EH (cell line): ENCODE data around the gene ELK3.
"Not testable (repeated sequence)": the region's sequence is repeated elsewhere in the genome, so short reads cannot be mapped to it uniquely, and the experiment has no call there.

ENCODE experiments used
- DNase-seq: peaks from one replicate; pipeline ENCODE4 v3.0.0-alpha.2; 2015; ENCODE audit warnings: low read depth

The ELK3 gene

DNA sequence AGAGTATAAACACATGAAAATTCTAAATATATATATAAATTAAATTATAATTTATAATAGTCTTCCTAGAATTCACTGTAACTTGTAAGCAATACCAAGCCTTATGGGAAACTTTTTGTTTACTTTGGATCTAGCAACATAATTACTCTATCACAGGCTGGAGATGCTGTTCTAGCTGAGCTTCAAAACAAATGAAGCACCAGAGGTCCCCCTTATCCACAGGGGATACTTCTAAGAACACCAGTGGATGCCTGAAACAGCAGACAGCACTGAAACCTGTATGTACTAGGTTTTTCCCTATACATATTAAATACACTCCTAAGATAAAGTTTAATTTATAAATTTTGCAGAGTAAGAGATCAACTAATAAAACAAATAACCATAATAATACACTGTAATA, 109.5 kb downstream of the ELK3 start:
- no peak for DNase-seq

- DNase-seq = no peak
Observed at GRCh38 chr12:96305665-96306064, 111.5 kb downstream of the ELK3 start.

DNA sequence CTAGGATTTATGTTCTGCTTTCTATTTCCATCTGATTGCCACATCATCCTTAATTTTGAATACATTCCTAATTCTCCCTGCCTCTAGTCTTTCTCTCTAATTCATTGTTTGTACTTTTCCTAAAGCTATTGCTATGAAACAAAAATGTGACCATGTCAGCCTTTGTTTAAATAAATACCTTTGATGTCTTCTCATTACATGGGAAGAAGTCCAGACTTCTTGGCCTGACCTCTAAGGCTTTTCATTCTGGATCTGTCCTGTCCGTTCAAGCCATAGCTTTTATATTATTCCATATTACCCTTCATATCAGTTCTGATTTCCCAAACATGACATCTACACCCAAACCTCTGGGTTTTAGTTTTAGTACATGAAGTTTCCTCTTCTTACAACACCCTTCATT, 114.7 kb downstream of the ELK3 start:
- DNase-seq = peak; percentile 61

GRCh38 chr12:96310067-96310466, 115.9 kb downstream of the ELK3 start:
- no peak for DNase-seq

DNA sequence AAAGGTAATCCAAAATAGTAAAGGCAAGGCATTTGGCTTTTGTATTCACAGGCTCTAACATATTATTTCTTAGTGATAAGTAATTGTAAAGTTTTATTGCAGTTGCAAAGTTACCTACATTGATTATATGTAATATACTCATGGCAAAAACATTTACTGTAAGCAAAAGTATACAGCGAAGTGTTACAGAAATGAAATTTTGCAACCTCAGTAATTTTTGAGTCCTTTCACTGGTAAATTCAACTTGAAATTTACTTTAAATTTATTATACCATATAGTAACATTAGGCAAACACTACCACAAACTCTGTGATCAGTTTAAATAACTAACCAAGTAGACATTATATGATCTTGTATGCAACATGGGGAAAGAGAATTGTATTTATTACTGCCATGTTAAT, 117.0 kb downstream of the ELK3 start:
- no peak for DNase-seq

- DNase-seq = no peak
Observed at GRCh38 chr12:96313606-96314005, 119.4 kb downstream of the ELK3 start.

DNA sequence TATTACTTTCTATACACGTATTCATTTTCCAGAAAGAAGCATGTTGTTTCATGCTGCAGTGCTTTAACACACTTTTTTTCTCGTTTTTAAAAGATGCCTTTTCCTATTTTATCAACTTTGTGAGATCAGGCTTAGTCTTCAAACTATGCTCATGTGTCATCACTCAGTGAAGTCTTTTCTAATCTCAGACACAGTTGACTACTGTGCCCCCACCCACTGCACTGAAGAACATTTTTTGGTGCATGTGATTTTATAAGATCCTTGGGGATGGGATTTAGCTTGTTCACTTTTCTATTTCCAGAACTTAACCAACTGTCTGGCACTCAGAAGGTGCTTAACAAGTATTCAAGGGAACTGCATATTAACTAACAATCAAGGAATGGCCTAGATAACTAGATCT, 120.5 kb downstream of the ELK3 start:
- peak; percentile 22 for DNase-seq

DNA sequence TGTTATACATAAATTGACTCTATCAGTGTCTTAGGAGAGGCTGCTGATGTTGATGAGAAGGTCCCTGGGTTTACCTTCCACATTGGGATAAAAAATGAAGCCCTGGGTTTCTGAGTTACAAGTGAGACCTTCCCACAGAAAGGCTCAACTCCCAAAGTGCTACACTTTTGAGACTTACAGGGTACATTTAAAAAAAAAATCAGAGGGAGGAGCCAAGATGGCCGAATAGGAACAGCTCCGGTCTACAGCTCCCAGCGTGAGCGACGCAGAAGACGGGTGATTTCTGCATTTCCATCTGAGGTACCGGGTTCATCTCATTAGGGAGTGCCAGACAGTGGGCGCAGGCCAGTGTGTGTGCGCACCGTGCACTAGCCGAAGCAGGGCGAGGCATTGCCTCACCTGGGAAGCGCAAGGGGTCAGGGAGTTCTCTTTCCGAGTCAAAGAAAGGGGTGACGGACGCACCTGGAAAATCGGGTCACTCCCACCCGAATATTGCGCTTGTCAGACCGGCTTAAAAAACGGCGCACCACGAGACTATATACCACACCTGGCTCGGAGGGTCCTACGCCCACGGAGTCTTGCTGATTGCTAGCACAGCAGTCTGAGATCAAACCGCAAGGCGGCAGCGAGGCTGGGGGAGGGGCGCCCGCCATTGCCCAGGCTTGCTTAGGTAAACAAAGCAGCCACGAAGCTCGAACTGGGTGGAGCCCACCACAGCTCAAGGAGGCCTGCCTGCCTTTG, 121.7 kb downstream of the ELK3 start:
- DNase-seq = not testable (repeated sequence)

DNA sequence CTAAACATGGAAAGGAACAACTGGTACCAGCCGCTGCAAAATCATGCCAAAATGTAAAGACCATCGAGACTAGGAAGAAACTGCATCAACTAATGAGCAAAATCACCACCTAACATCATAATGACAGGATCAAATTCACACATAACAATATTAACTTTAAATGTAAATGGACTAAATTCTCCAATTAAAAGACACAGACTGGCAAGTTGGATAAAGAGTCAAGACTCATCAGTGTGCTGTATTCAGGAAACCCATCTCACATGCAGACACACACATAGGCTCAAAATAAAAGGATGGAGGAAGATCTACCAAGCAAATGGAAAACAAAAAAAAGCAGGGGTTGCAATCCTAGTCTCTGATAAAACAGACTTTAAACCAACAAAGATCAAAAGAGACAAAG, 123.6 kb downstream of the ELK3 start:
- not testable (repeated sequence) for DNase-seq
